ENCODE measurements around the gene SPTBN2. TPM values are rescaled to one million over a fixed set of nuclear protein-coding genes. Genes with fewer than 3 reads are reported as not detected.
A peak's percentile ranks its signal among the peaks of the same experiment; 100 is the strongest.

The SPTBN2 gene
- total and polyA plus RNA-seq, 2 of the 8 experiments (the other 6 are each of a cell fraction or from before 2014, with no cell fraction given) = 19.1 to 69.0 TPM

GRCh38 chr11:66665369-66665768, 63.6 kb downstream of the SPTBN2 start:
- Histone ChIP-seq H2BK15ac (ENCODE audit: low read length) (no peak overlapping the region), H3K79me1 (ENCODE audit: low read depth, low read length) (peaks cover 4% of the 10 kb centered on the region), H3K56ac (replicated peaks; ENCODE audit: insufficient read length, low read depth, low read length) (no peak overlapping the region), H2AK5ac (ENCODE audit: low read depth, low read length) (no peak overlapping the region), H2BK12ac (ENCODE audit: low read depth, low read length) (no peak overlapping the region), H4K91ac (replicated peaks; ENCODE audit: insufficient read length, low read length) (no peak overlapping the region), H2BK5ac (ENCODE audit: low read depth, low read length) (no peak overlapping the region), H3K14ac (ENCODE audit: insufficient read length) (no peak overlapping the region), H3K36me3 (ENCODE audit: control insufficient read depth in 2 of 4, insufficient read depth in 4 of 4, low read length in 3 of 4) (peaks cover 15 to 48% (median 22%) of the 10 kb centered on the region in 4 experiments), H2BK120ac (replicated peaks; ENCODE audit: low read depth, low read length) (no peak overlapping the region), H4K20me1 (replicated peaks in 1 of 2; ENCODE audit: control insufficient read depth in 1 of 2, insufficient read depth in 2 of 2, low read length in 2 of 2) (peaks cover 0 to 10% of the 10 kb centered on the region in 2 experiments), H3K27me3 (replicated peaks in 1 of 4; ENCODE audit: control insufficient read depth in 3 of 4, extremely low read depth in 1 of 4, insufficient read depth in 3 of 4, low read length in 3 of 4) (no peaks in the 10 kb centered on the region), H3K4me1 (replicated peaks in 1 of 4; ENCODE audit: control insufficient read depth in 3 of 4, insufficient read depth in 4 of 4, low read length in 3 of 4) (no peaks in the 10 kb centered on the region), H3K4me2 (ENCODE audit: insufficient read depth in 1 of 2, low read depth in 2 of 2, low read length in 2 of 2) (no peak overlapping the region), H2BK20ac (ENCODE audit: low read length) (no peak overlapping the region), H3K27ac (ENCODE audit: low read depth, low read length) (no peak overlapping the region), H3K9me3 (ENCODE audit: insufficient read depth in 2 of 2, low read depth in 1 of 2, low read length in 1 of 2) (no peaks in the 10 kb centered on the region), H4K5ac (ENCODE audit: insufficient read length, low read depth, low read length) (no peak overlapping the region), H3K23me2 (ENCODE audit: low read depth, low read length) (no peaks in the 10 kb centered on the region), H3K9ac (replicated peaks in 1 of 4; ENCODE audit: extremely low read depth in 1 of 4, low read depth in 3 of 4, low read length in 3 of 4) (no peak overlapping the region; a peak in 1 of 7 replicates), H3K18ac (ENCODE audit: extremely low read depth, low read length) (no peak overlapping the region), H3K23ac (ENCODE audit: insufficient read length) (no peak overlapping the region), H3K79me2 (ENCODE audit: control insufficient read depth in 1 of 2, insufficient read depth in 2 of 2, low read length in 2 of 2) (peaks cover 0 to 35% of the 10 kb centered on the region in 2 experiments; a peak in 2 of 4 replicates), H2AFZ (ENCODE audit: low read length) (no peak overlapping the region), H3K4ac (replicated peaks; ENCODE audit: insufficient read length, low read depth, low read length) (no peak overlapping the region), H4K8ac (ENCODE audit: extremely low read depth, insufficient read depth, low read length) (no peak overlapping the region; the same call in 1 of the 2 replicates), H3K4me3 (ENCODE audit: extremely low read depth in 1 of 4, insufficient read depth in 2 of 4, low read depth in 3 of 4, low read length in 4 of 4) (no peak overlapping the region)
- no peak for DNase-seq (ENCODE audit: low read depth in 1 of 2, low spot score in 2 of 2)
- FAIRE-seq = no peak
- ChIA-PET POLR2A (ENCODE audit: partially characterized antibody) (interaction anchor here (2.7 to 66.2 kb wide), 4 partner anchors 8 to 44 kb away, joined by 13 to 2165 read pairs (median 26); partner anchors contain the start of genes CCDC87, CCS, RBM14 and RBM4), CTCF (ENCODE audit: partially characterized antibody) (interaction anchor here (0.6 to 1.4 kb wide), 3 partner anchors 14 to 174 kb away, joined by 3 to 4 read pairs (median 3); no protein-coding TSS in a partner anchor)
- no peak for TF ChIP-seq CBX5 (IDR thresholded peaks at IDR 0.05; ENCODE audit: low read depth, low read length)
- TF ChIP-seq SAP30 (IDR thresholded peaks at IDR 0.05; ENCODE audit: insufficient read depth, insufficient replicate concordance, low read length) = no peak
- TF ChIP-seq EZH2 (IDR thresholded peaks at IDR 0.05; ENCODE audit: low read depth, low read length, severe bottlenecking) = no peak
- no peak for TF ChIP-seq ATF3 (IDR thresholded peaks at IDR 0.05; ENCODE audit: insufficient read depth, low read depth, low read length)
- no peak for TF ChIP-seq TBP (IDR thresholded peaks at IDR 0.05; ENCODE audit: low read depth, low read length)
- no peak for TF ChIP-seq MAX (IDR thresholded peaks at IDR 0.05)
- TF ChIP-seq CREB1 (IDR thresholded peaks at IDR 0.05) = no peak
- no peak for TF ChIP-seq CHD1 (IDR thresholded peaks at IDR 0.05; ENCODE audit: low read depth, low read length)
- no peak for TF ChIP-seq SIN3A (conservative IDR thresholded peaks at IDR 0.05 in 1 of 2, IDR thresholded peaks at IDR 0.05 in 1 of 2; ENCODE audit: low read depth in 1 of 2, low read length in 2 of 2)
- peak in 1 of 2 experiments; percentile 45; a peak in 1 of 3 replicates for TF ChIP-seq POLR2A (IDR thresholded peaks at IDR 0.05; ENCODE audit: control extremely low read depth in 1 of 2, low read depth in 2 of 2, low read length in 2 of 2)
- TF ChIP-seq POLR2AphosphoS5 (IDR thresholded peaks at IDR 0.05; ENCODE audit: low read depth, low read length) = peak; percentile 46
- WGBS, 2 experiments (ENCODE audit: extremely low coverage in 1 of 2, insufficient coverage in 1 of 2, insufficient read length in 1 of 2, insufficient replicate concordance in 2 of 2, low coverage in 1 of 2, low lambda C conversion rate in 2 of 2, missing lambda C conversion rate in 1 of 2) = 97% methylated on average over 11 of the region's 11 CpGs; no CpG with 5 or more reads in 1 of the 2 experiments

All from H1 (cell line).